GM12891 (cell line): ENCODE results near the gene TULP3.

Experiments
- PAX5 ChIP-seq: IDR thresholded peaks from 2 replicates; pipeline ENCODE4 v1.6.1; 2011; ENCODE audit warnings: low read length, moderate library complexity, mild to moderate bottlenecking; ENCODE audit not compliant: insufficient read depth, severe bottlenecking
- POLR2A ChIP-seq: IDR thresholded peaks from 2 replicates; pipeline ENCODE4 v1.6.1; 2011; ENCODE audit warnings: low read depth, low read length, control low read depth
- POLR2AphosphoS5 ChIP-seq: IDR thresholded peaks from 2 replicates; pipeline ENCODE4 v1.6.1; 2011; ENCODE audit warnings: low read depth, low read length, control low read depth
- POU2F2 ChIP-seq: IDR thresholded peaks from 2 replicates; pipeline ENCODE4 v1.6.1; 2011; ENCODE audit warnings: low read depth, mild to moderate bottlenecking, control low read depth, low read length, moderate library complexity
- SPI1 ChIP-seq: IDR thresholded peaks from 2 replicates; pipeline ENCODE4 v1.6.1; 2011; ENCODE audit warnings: low read depth, low read length, control low read depth
- TAF1 ChIP-seq: IDR thresholded peaks from 2 replicates; pipeline ENCODE4 v1.6.1; 2011; ENCODE audit warnings: low read depth, low read length, control low read depth

DNA sequence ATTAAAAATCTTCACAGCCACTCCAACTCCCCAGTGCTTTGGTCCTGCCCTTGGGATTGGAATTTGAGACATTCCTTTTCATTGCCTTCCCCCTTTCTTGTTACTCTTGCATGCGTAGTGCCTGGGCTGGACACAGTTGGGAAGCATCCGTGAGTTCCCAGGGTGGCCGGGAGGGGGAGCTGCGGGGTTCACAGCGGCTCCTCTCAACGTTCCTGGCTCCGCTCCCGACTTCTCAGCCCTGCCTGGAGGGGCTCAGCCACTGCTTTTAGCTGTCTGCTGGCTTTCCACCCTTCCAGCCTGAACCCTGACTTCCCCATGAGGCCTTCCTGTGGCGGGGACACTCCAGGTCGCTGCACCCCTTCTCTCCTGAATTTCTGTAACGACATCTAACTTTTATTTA, 37.1 kb upstream of the TULP3 start:
- TF ChIP-seq POLR2A (no peak), TAF1 (no peak), SPI1 (no peak), POLR2AphosphoS5 (no peak), POU2F2 (no peak), PAX5 (no peak)
